Choroid plexus epithelial cell (primary cell): ENCODE results near the gene EPS15.
"Not testable (repeated sequence)": the region's sequence is repeated elsewhere in the genome, so short reads cannot be mapped to it uniquely, and the experiment has no call there.

Experiments used
- DNase-seq: peaks from one replicate; pipeline ENCODE4 v3.0.0-alpha.2; 2010; ENCODE audit warnings: low read depth
- H3K4me3 ChIP-seq: 2 replicates; pipeline ENCODE4 v1.5.1; 2011; ENCODE audit warnings: low read depth, mild to moderate bottlenecking, control low read depth, low read length, moderate library complexity
- CTCF ChIP-seq: conservative IDR thresholded peaks from 2 replicates; pipeline ENCODE4 v1.5.1; 2011; ENCODE audit warnings: low read depth, mild to moderate bottlenecking, control low read depth, inconsistent platforms, low read length, moderate library complexity

The EPS15 gene

GRCh38 chr1:51418384-51418959, 100.6 kb downstream of the EPS15 start:
- TF ChIP-seq CTCF: no peak
- DNase-seq: no peak
- no peak overlapping the region for H3K4me3 ChIP-seq

GRCh38 chr1:51417496-51418383, 101.3 kb downstream of the EPS15 start:
- peak; percentile 73 for DNase-seq
- no peak for TF ChIP-seq CTCF
- H3K4me3 ChIP-seq: no peak overlapping the region

- DNase-seq: no peak
- no peak for TF ChIP-seq CTCF
- H3K4me3 ChIP-seq: no peak overlapping the region
Observed at GRCh38 chr1:51416910-51417309, 102.2 kb downstream of the EPS15 start.

GRCh38 chr1:51415963-51416362, 103.1 kb downstream of the EPS15 start:
- no peak for TF ChIP-seq CTCF
- H3K4me3 ChIP-seq: no peak overlapping the region
- DNase-seq: no peak

GRCh38 chr1:51414811-51415210, 104.3 kb downstream of the EPS15 start:
- no peak for DNase-seq
- TF ChIP-seq CTCF: no peak
- no peak overlapping the region for H3K4me3 ChIP-seq

GRCh38 chr1:51411820-51412219, 107.2 kb downstream of the EPS15 start:
- DNase-seq, H3K4me3 ChIP-seq: not testable (repeated sequence)

- TF ChIP-seq CTCF: no peak
- peak; percentile 58 for DNase-seq
- H3K4me3 ChIP-seq: no peak overlapping the region
Observed at GRCh38 chr1:51410568-51411460, 108.3 kb downstream of the EPS15 start.

GRCh38 chr1:51409755-51410541, 109.1 kb downstream of the EPS15 start:
- H3K4me3 ChIP-seq, DNase-seq: not testable (repeated sequence)
